Adrenal gland (tissue), 12 donors: ENCODE results near the gene COMT. TPM values are rescaled to one million over a fixed set of nuclear protein-coding genes. Genes with fewer than 3 reads are reported as not detected.

Source experiments
- DNase-seq, 7 donors: peaks; one replicate each; pipeline ENCODE4 v3.0.0-alpha.2; 2019 to 2020
- H3K27ac ChIP-seq, 5 donors: fragments of 200-600 bp; sonication (generic) in 4 of 5; 1 replicate in 3 of 5; 2 replicates in 2 of 5; pipeline versions ENCODE4 v1.5.1 to v1.8.0; 2016 to 2020; ENCODE audit warnings: mild to moderate bottlenecking in 1 of 5
- H3K27me3 ChIP-seq: fragments of 200-600 bp; 2 replicates; pipeline ENCODE4 v1.8.0; 2021
- H3K36me3 ChIP-seq, 2 donors: fragments of 200-600 bp; replicated peaks in 1 of 2; 1 replicate in 1 of 2; 2 replicates in 1 of 2; pipeline versions ENCODE4 v1.5.1 to v1.8.0; 2018 to 2022
- H3K4me1 ChIP-seq, 2 donors: fragments of 200-600 bp; replicated peaks in 1 of 2; 1 replicate in 1 of 2; 2 replicates in 1 of 2; pipeline versions ENCODE4 v1.5.1 to v1.8.0; 2018 to 2021
- H3K4me3 ChIP-seq, 4 donors: fragments of 200-600 bp; sonication (generic) in 3 of 4; one replicate each; pipeline ENCODE4 v1.5.1; 2016 to 2018
- H3K9me3 ChIP-seq, 3 donors: fragments of 200-600 bp; sonication (generic) in 1 of 3; replicated peaks in 1 of 3; 1 replicate in 2 of 3; 2 replicates in 1 of 3; pipeline versions ENCODE4 v1.5.1 to v1.8.0; 2016 to 2021
- CTCF ChIP-seq, 6 experiments: fragments of 450-650 bp in 4 of 6; fragments of 200-600 bp in 2 of 6; sonication (generic) in 1 of 6; IDR thresholded peaks; 1 replicate in 5 of 6; 2 replicates in 1 of 6; pipeline versions ENCODE4 v1.5.1 to v1.8.0; 2016 to 2021; ENCODE audit warnings: antibody characterized with exemption in 6 of 6, mild to moderate bottlenecking in 2 of 6, moderate library complexity in 1 of 6
- POLR2A ChIP-seq, 2 donors: fragments of 450-650 bp; IDR thresholded peaks; one replicate each; pipeline ENCODE4 v1.6.1; 2017; ENCODE audit warnings: antibody characterized with exemption in 2 of 2, mild to moderate bottlenecking in 2 of 2, moderate library complexity in 1 of 2
- WGBS, 4 donors: extraction: QIAGEN DNeasy Blood & Tissue Kit in 2 of 4; methylation state at CpG; one replicate each; pipeline versions ENCODE4 v1.1.5 to v1.1.7; 2013 to 2017; 5-methylcytosine and 5-hydroxymethylcytosine counted together
- intact Hi-C, 2 donors: fragments of 100-400 bp; cut with DNase I; formaldehyde crosslinking; loops; one replicate each; pipeline versions ENCODE4 v1.14.1 to v1.15.0; 2022 to 2023
- polyA plus RNA-seq, 3 donors: library from polyadenylated mRNA; stranded (reverse); fragments of 200-250 nt in 2 of 3; fragments of 350-450 nt in 1 of 3; fragmentation: Illumina TruSeq in 1 of 3; extraction: RNeasy Lipid Tissue Mini Kit (QIAGEN cat#74804) in 1 of 3; gene quantifications; one replicate each; pipeline ENCODE4 v1.2.3, GENCODE V29; 2013 to 2014
- total RNA-seq, 9 donors: library from RNA; depleted of rRNA in 4 of 9; stranded (reverse); fragments of >200 nt in 4 of 9; fragments of 120-200 nt in 1 of 9; fragmentation: NEBNext Ultra II Directional in 1 of 9; extraction: Animal tissue kit (Norgen Biotek cat#: 25700) in 1 of 9; gene quantifications; one replicate each; pipeline versions ENCODE4 v1.1.0 to v1.2.4, GENCODE V29; 2013 to 2023
- donor health status: healthy with polysubstance abuse.
- donor health status: Bipolar disorder and iron deficiency.
- donor health status: DM: yes; HTN: yes; CAD: no.
- donor health status: DM: no; HTN: no; CAD: no.
- donor health status: DM: no; HTN: no; CAD: no.
- donor health status: DM: yes; HTN: yes; CAD: no.

The COMT gene
- total and polyA plus RNA-seq, 12 donors, result 51.3 to 743 (median 390) TPM

- Histone ChIP-seq H3K9me3 (no peaks in the 10 kb centered on the region), H3K27me3 (no peaks in the 10 kb centered on the region), H3K4me3 (no peak overlapping the region), H3K36me3 (peaks cover 0 to 16% of the 10 kb centered on the region in 2 donors), H3K4me1 (peaks cover 13 to 14% of the 10 kb centered on the region in 2 donors), H3K27ac (no peak overlapping the region)
- WGBS, 4 donors, result 62 to 65% (median 64%) methylated on average over 9 to 11 of the region's 11 CpGs
- peak in 3 of 7 donors; percentile 44 to 80 (median 57) for DNase-seq
- TF ChIP-seq CTCF (IDR thresholded peaks at IDR 0.05), result no peak
- TF ChIP-seq POLR2A (IDR thresholded peaks at IDR 0.05), result no peak
- intact Hi-C loops, result loop anchor here (5.0 to 10.0 kb wide), 4 partner anchors 43 to 158 kb away; partner anchors contain the start of genes ARVCF (in 1 of the 2), DGCR8 (in 1 of the 2) and ZDHHC8 (in 1 of the 2)
Measured at GRCh38 chr22:19974268-19974861, 32.8 kb downstream of the COMT start.

GRCh38 chr22:19974935-19975706 lies 33.5 kb downstream of the COMT start:
- Histone ChIP-seq H3K27me3 (no peaks in the 10 kb centered on the region), H3K27ac (no peak overlapping the region), H3K36me3 (peaks cover 0 to 20% of the 10 kb centered on the region in 2 donors), H3K4me1 (peaks cover 6 to 7% of the 10 kb centered on the region in 2 donors), H3K4me3 (no peak overlapping the region), H3K9me3 (no peaks in the 10 kb centered on the region)
- TF ChIP-seq POLR2A (IDR thresholded peaks at IDR 0.05) (no peak), CTCF (IDR thresholded peaks at IDR 0.05) (no peak)
- WGBS, 4 donors, result 67 to 84% (median 75%) methylated on average over 5 to 13 of the region's 13 CpGs
- no peak for DNase-seq
- intact Hi-C loops, result loop anchor here (5.0 to 10.0 kb wide), 4 partner anchors 42 to 157 kb away; partner anchors contain the start of genes ARVCF (in 1 of the 2), DGCR8 (in 1 of the 2) and ZDHHC8 (in 1 of the 2)

GRCh38 chr22:19975707-19976035 lies 34.1 kb downstream of the COMT start:
- Histone ChIP-seq H3K27me3 (no peaks in the 10 kb centered on the region), H3K27ac (no peak overlapping the region), H3K4me1 (peaks cover under 1 to 3% of the 10 kb centered on the region in 2 donors), H3K36me3 (peaks cover 0 to 19% of the 10 kb centered on the region in 2 donors), H3K4me3 (no peak overlapping the region), H3K9me3 (no peaks in the 10 kb centered on the region)
- no peak for DNase-seq
- WGBS, 4 donors, result 84 to 100% (median 93%) methylated on average over 2 to 4 of the region's 4 CpGs
- TF ChIP-seq CTCF (IDR thresholded peaks at IDR 0.05) (no peak), POLR2A (IDR thresholded peaks at IDR 0.05) (no peak)
- intact Hi-C loops, result loop anchor here in 1 of 2 donors (10.0 kb wide), 1 partner anchor 109 kb away; the partner anchor contains the start of gene DGCR8

DNA sequence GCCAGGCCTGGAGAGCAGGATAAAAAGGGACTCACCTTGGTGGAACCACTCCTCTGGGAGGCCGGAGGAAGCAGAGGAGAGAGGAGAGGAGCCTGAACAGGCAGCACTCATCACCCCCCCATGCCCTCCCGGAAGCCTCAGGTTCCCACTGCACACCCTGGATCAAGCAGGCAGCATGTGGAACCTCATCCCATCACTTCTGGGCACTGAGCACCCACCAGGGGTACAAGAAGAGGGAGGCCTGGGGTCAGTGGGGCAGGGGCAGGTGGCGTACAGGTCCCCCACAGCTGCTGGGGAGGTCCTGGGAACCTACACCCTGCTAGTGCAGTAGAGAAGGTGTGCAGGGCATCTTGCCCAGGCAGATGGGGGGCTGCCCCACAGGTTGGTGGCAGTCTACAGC lies 35.1 kb downstream of the COMT start:
- Histone ChIP-seq H3K9me3 (no peaks in the 10 kb centered on the region), H3K4me1 (no peaks in the 10 kb centered on the region), H3K36me3 (peaks cover 0 to 25% of the 10 kb centered on the region in 2 donors), H3K4me3 (no peak overlapping the region), H3K27ac (no peak overlapping the region), H3K27me3 (no peaks in the 10 kb centered on the region)
- WGBS, 4 donors, result 89 to 100% (median 91%) methylated on average over 1 to 3 of the region's 3 CpGs
- no peak for DNase-seq
- no peak for TF ChIP-seq CTCF (IDR thresholded peaks at IDR 0.05)
- no peak for TF ChIP-seq POLR2A (IDR thresholded peaks at IDR 0.05)
- intact Hi-C loops, result loop anchor here in 1 of 2 donors (10.0 kb wide), 1 partner anchor 108 kb away; the partner anchor contains the start of gene DGCR8
